GM19452 (cell line): Measurements from ENCODE around the gene TACO1.

Experiments used
- ATAC-seq: cut with Tn5 transposase; IDR thresholded peaks from one replicate; pipeline ENCODE4 v1.9.1; 2021; ENCODE audit not compliant: unreplicated experiment

The TACO1 gene

GRCh38 chr17:63600569-63601438 lies at the start of gene TACO1:
TACO1 (plus strand) TSS chr17:63600895; CDS start chr17:63601084, 189 bp downstream.
- peak; percentile 95 for ATAC-seq

DNA sequence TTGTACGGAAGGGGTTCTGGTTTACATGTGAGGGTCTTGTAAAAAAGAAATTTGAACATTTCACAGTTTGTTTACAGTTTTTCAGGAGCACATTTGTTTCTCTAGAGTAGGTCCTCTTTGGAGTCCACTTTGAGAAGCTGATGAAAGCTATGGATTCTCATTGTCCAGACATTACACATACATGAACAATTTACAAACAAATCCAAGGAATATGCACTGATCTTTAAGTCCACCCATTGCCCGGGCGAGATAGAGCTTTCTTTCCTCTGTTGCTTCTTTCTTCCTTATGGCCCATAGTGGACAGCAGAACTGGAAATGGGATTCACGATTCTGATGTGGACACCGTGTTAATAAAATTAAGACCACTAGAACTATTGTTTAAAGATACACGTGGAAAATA lies 48.5 kb upstream of the TACO1 start:
- no peak for ATAC-seq

- ATAC-seq, result no peak
Measured at GRCh38 chr17:63555500-63556156, 45.1 kb upstream of the TACO1 start.

- no peak for ATAC-seq
Measured at GRCh38 chr17:63557416-63557815, 43.3 kb upstream of the TACO1 start.

- no peak for ATAC-seq
Measured at GRCh38 chr17:63558441-63558840, 42.3 kb upstream of the TACO1 start.

DNA sequence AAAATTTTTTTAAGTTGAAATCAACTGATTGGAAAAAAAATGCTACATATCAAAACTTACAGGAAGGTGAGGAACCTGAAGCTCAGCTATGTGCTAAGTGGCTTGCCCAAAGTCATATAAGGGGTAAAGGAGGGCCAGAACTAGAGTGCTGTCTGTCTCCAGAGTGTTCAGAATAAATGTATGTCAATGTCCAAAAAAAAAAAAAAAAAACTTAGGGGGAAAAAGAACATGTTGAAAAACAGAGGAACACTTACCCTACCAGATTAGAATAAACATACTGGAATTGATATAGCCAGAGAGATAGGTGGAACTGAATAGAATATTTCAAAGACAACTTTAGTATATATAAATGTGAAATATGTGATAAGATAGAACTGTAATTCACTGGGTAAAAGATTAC lies 38.9 kb upstream of the TACO1 start:
- no peak for ATAC-seq

GRCh38 chr17:63563339-63563738 lies 37.4 kb upstream of the TACO1 start:
- no peak for ATAC-seq

GRCh38 chr17:63564562-63564961 lies 36.1 kb upstream of the TACO1 start:
- no peak for ATAC-seq

DNA sequence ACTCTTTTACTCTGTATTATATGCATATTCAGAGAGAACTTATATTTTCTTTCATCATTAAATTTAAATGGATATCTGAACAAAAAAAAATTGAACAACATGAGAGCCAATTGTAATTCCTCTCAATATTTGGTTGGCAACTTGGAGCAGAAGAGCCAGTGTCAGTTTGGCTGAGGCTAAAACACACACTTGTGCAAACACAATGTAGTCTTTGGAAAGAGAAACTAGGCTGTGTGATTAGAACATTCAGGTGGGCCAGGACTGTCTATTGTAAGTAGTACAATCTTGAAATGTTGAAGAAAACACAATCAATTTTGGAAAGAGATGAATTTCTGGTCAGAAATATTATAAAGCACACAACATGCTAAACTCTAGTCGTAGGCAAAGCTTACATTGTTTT lies 33.5 kb upstream of the TACO1 start:
- no peak for ATAC-seq

- ATAC-seq, result no peak
Measured at GRCh38 chr17:63568563-63568962, 32.1 kb upstream of the TACO1 start.

DNA sequence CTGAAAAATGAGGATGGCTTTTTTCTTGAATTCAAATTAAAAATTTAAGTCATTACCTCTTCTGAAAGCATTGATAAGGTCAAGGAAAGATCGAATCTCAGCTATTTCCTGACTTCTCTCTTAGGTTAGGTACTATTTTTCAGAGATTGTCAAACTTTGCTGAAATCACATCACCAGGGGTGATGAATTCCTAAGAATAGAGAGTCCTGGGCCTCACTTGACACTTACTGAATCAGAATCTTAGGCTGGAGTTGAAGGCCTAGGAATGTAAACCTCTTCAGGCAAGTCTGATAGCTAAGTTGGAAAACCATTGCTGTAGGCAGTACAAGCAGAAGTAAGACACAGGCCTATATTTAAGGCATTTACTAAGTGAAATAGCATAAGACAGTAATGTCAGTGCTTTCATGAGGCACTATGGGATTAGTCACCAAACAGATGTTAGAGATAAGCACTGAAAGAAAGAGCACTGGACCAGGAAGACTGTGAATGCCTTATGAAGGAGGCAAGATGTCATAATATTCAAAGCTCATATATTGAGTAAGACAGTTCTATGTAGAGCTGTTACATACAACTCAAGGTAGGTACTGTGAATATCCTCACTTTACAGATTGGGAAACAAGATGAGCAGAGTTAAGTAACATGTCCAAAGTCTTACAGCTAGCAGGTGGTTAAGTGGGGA lies 28.9 kb upstream of the TACO1 start:
- ATAC-seq, result no peak

- ATAC-seq, result no peak
Measured at GRCh38 chr17:63573634-63574033, 27.1 kb upstream of the TACO1 start.

- ATAC-seq, result no peak
Measured at GRCh38 chr17:63578027-63578768, 22.5 kb upstream of the TACO1 start.

DNA sequence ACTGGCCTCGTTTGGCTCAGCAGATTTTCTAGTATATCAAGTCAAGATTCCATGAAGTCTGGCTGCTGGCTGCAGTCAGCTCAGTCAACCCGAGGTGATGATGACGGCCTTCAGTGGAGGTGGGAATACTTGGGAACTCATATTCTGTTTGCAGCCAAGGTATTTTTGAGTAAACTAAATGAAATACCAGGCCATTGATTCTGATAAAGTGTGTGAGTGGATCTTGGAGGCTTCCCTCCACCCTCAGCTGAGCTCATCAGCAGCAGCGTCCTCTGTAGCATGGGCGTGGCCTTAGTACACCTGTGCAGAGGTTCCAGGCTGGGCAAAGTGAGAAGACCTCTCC lies 22.0 kb upstream of the TACO1 start:
- ATAC-seq, result no peak

DNA sequence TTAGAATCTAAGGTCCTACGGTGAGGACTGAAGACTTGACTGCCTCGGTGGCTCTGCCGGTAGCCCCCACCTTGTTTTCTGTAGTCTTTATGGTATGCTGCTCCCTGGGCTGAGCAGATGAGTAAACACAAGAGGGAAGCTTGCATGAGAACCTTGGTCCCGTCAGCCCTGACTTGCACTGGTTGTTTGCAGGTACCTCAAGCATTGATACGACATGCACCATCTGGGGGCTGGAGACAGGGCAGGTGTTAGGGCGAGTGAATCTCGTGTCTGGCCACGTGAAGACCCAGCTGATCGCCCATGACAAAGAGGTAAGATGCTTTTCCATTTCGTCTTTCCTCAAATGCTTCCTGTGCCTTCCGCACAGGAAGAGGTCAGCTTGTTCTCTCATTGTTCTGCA lies 21.1 kb upstream of the TACO1 start:
- no peak for ATAC-seq

GRCh38 chr17:63587770-63588169 lies 12.9 kb upstream of the TACO1 start:
- ATAC-seq, result no peak

DNA sequence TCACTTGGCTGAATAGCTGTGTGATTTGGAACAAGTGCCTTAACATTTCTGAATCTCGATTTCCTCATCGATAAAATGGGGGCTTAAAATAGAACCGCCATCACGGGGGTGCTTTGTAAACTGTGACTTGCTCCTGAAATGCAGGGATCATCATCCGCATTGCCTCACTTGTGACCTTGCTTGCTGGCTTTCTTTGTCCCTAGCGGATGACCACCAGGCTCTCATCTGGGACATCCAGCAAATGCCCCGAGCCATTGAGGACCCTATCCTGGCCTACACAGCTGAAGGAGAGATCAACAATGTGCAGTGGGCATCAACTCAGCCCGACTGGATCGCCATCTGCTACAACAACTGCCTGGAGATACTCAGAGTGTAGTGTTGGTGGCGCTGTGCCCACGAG lies 11.9 kb upstream of the TACO1 start:
- ATAC-seq, result no peak

- ATAC-seq, result no peak
Measured at GRCh38 chr17:63589646-63590045, 11.0 kb upstream of the TACO1 start.

- no peak for ATAC-seq
Measured at GRCh38 chr17:63592797-63593196, 7.9 kb upstream of the TACO1 start.

- ATAC-seq, result no peak
Measured at GRCh38 chr17:63595132-63595531, 5.6 kb upstream of the TACO1 start.

DNA sequence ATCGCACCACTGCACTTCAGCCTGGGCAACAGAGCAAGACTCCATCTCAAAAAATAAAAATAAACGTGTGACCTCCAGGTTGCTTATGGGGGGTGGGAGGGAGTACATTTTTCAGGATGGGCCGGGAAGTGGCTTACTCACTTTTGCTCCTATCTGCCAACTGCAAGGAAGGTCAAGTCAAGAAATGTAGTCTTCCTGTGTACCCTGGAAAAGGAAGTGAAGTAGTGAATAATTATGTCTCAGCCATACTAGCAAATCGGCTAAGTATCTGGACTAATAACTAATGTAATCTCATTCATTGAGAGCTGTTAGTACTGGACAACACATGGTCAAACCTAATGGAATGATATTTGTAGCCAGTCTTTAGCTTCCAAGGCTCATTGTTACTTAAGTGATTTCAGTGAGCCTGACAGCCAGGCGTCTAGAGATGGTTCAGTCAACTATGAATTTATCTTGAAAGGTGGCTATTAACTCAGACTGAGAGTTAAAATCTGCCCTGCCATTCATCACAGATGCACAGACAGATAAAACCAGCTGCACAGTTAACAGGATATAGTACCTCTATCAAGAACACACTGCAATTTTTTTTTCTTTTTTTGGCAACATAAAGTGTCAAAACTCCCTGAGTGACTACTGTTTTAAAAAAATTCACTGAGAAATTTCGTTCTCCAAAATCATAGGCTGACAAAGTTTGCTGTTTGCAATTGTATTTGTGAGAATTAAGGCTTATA lies 3.7 kb upstream of the TACO1 start:
- ATAC-seq, result no peak
